RKO (cell line): Measurements from ENCODE around the gene FIG4.
"Not testable (repeated sequence)": the region's sequence is repeated elsewhere in the genome, so short reads cannot be mapped to it uniquely, and the experiment has no call there.

ENCODE experiments used
- DNase-seq: peaks from one replicate; pipeline ENCODE4 v3.0.0-alpha.2; 2016; ENCODE audit warnings: low spot score

Gene FIG4

GRCh38 chr6:109853951-109854350 lies 162.9 kb downstream of the FIG4 start:
- DNase-seq = no peak

GRCh38 chr6:109854541-109855308 lies 163.6 kb downstream of the FIG4 start:
- no peak for DNase-seq

GRCh38 chr6:109855476-109856040 lies 164.5 kb downstream of the FIG4 start:
- not testable (repeated sequence) for DNase-seq

- no peak for DNase-seq
These were observed 170.8 kb downstream of the FIG4 start for GRCh38 chr6:109861946-109862345.

- DNase-seq = no peak
These were observed 173.0 kb downstream of the FIG4 start for GRCh38 chr6:109864050-109864449.

- DNase-seq = no peak
These were observed 174.9 kb downstream of the FIG4 start for GRCh38 chr6:109865968-109866367.

- DNase-seq = no peak
These were observed 176.2 kb downstream of the FIG4 start for GRCh38 chr6:109867009-109867969.

GRCh38 chr6:109867970-109868358 lies 176.9 kb downstream of the FIG4 start:
- no peak for DNase-seq

GRCh38 chr6:109869398-109870088 lies 178.4 kb downstream of the FIG4 start:
- not testable (repeated sequence) for DNase-seq

GRCh38 chr6:109870089-109870410 lies 179.0 kb downstream of the FIG4 start:
- no peak for DNase-seq

GRCh38 chr6:109872549-109872948 lies 181.5 kb downstream of the FIG4 start:
- no peak for DNase-seq

- no peak for DNase-seq
These were observed 182.0 kb downstream of the FIG4 start for GRCh38 chr6:109872968-109873545.

GRCh38 chr6:109874086-109874485 lies 183.0 kb downstream of the FIG4 start:
- DNase-seq = no peak

- DNase-seq = no peak
These were observed 183.5 kb downstream of the FIG4 start for GRCh38 chr6:109874621-109875020.
